Aorta (tissue), 5 donors: ENCODE measurements around the gene CETP. TPM values are rescaled to one million over a fixed set of nuclear protein-coding genes. Genes with fewer than 3 reads are reported as not detected.

Experiments
- ATAC-seq: fragments of 200-7000 bp; cut with Tn5 transposase; one replicate; pipeline ENCODE4 v1.9.1; 2022; ENCODE audit warnings: moderate library complexity; ENCODE audit not compliant: low FRiP score
- DNase-seq, 2 donors: peaks; one replicate each; pipeline ENCODE4 v3.0.0-alpha.2; 2020
- H3K27ac ChIP-seq, 2 donors: one replicate each; pipeline ENCODE4 v1.5.1; 2013; ENCODE audit warnings: low read length in 2 of 2, mild to moderate bottlenecking in 2 of 2, moderate library complexity in 2 of 2, control low read depth in 1 of 2, inconsistent platforms in 1 of 2, low read depth in 1 of 2
- H3K27me3 ChIP-seq, 2 donors: one replicate each; pipeline ENCODE4 v1.6.1; 2013; ENCODE audit warnings: control low read depth in 1 of 2, low read length in 1 of 2, mild to moderate bottlenecking in 1 of 2, moderate library complexity in 1 of 2; ENCODE audit not compliant: insufficient read depth in 2 of 2, control insufficient read depth in 1 of 2
- H3K36me3 ChIP-seq, 2 donors: one replicate each; pipeline ENCODE4 v1.6.1; 2013; ENCODE audit warnings: control low read depth in 1 of 2, low read length in 1 of 2, mild to moderate bottlenecking in 1 of 2; ENCODE audit not compliant: insufficient read depth in 2 of 2, control insufficient read depth in 1 of 2
- H3K4me1 ChIP-seq, 2 donors: one replicate each; pipeline ENCODE4 v1.6.1; 2013; ENCODE audit warnings: low read length in 2 of 2, control low read depth in 1 of 2, mild to moderate bottlenecking in 1 of 2, moderate library complexity in 1 of 2; ENCODE audit not compliant: insufficient read depth in 2 of 2, control insufficient read depth in 1 of 2
- H3K4me3 ChIP-seq, 2 donors: one replicate each; pipeline ENCODE4 v1.5.1; 2013; ENCODE audit warnings: low read length in 2 of 2, control low read depth in 1 of 2, mild to moderate bottlenecking in 1 of 2
- H3K9me3 ChIP-seq: one replicate; pipeline ENCODE4 v1.6.1; 2013; ENCODE audit warnings: mild to moderate bottlenecking, low read length; ENCODE audit not compliant: control insufficient read depth
- WGBS, 2 donors: extraction: QIAGEN DNeasy Blood & Tissue Kit; methylation state at CpG; one replicate each; pipeline ENCODE4 v1.1.7; 2013; 5-methylcytosine and 5-hydroxymethylcytosine counted together
- intact Hi-C, 2 donors: fragments of 100-400 bp; cut with DNase I; formaldehyde crosslinking; loops; one replicate each; pipeline versions ENCODE4 v1.14.2 to v1.15.0; 2022
- polyA plus RNA-seq, 2 donors: library from polyadenylated mRNA; stranded (reverse); fragments of 200-250 nt; gene quantifications; one replicate each; pipeline ENCODE4 v1.2.3, GENCODE V29; 2013
- total RNA-seq, 2 donors: library from RNA; stranded (reverse); fragmentation: NEBNext Ultra II Directional; extraction: Animal tissue kit (Norgen Biotek cat#: 25700); gene quantifications; one replicate each; pipeline ENCODE4 v1.2.1, GENCODE V29; 2021
- donor health status: healthy with polysubstance abuse.
- donor health status: Bipolar disorder and iron deficiency.
- donor health status: DM: no; HTN: no; CAD: no.
- donor health status: DM: no; HTN: no; CAD: no.
- donor health status: DM: yes; HTN: yes; CAD: no.

The CETP gene
- total and polyA plus RNA-seq, 4 donors, result 0.49 to 1.3 TPM; not detected in 2

GRCh38 chr16:56950051-56950450 lies 11.7 kb upstream of the CETP start:
- ATAC-seq (no peak), DNase-seq (peak in 1 of 2 donors; percentile 56)
- no peaks in the 10 kb centered on the region for H3K4me1 ChIP-seq
- H3K27ac ChIP-seq, result no peak overlapping the region
- no peak overlapping the region for H3K4me3 ChIP-seq
- no peaks in the 10 kb centered on the region for H3K27me3 ChIP-seq
- 79 to 90% methylated on average over 4 of the region's 4 CpGs for WGBS, 2 donors
- H3K36me3 ChIP-seq, result no peaks in the 10 kb centered on the region
- intact Hi-C loops, result loop anchor here (5.0 kb wide), 1 partner anchor 83 kb away; the partner anchor contains the start of gene SLC12A3 (in 2 of the 2)
- no peaks in the 10 kb centered on the region for H3K9me3 ChIP-seq

GRCh38 chr16:56950455-56950854 lies 11.3 kb upstream of the CETP start:
- no peak overlapping the region for H3K4me3 ChIP-seq
- WGBS, 2 donors, result 82 to 90% methylated on average over 7 of the region's 7 CpGs
- no peak for DNase-seq
- no peaks in the 10 kb centered on the region for H3K4me1 ChIP-seq
- no peaks in the 10 kb centered on the region for H3K9me3 ChIP-seq
- intact Hi-C loops, result loop anchor here (5.0 kb wide), 1 partner anchor 83 kb away; the partner anchor contains the start of gene SLC12A3 (in 2 of the 2)
- no peak for ATAC-seq
- H3K27me3 ChIP-seq, result no peaks in the 10 kb centered on the region
- H3K36me3 ChIP-seq, result no peaks in the 10 kb centered on the region
- H3K27ac ChIP-seq, result no peak overlapping the region

GRCh38 chr16:56950881-56951771 lies 10.6 kb upstream of the CETP start:
- 60 to 67% methylated on average over 15 of the region's 15 CpGs for WGBS, 2 donors

GRCh38 chr16:56953006-56953405 lies 8.7 kb upstream of the CETP start:
- H3K27ac ChIP-seq, result no peak overlapping the region
- no peak overlapping the region for H3K4me3 ChIP-seq
- no peaks in the 10 kb centered on the region for H3K36me3 ChIP-seq
- no peaks in the 10 kb centered on the region for H3K27me3 ChIP-seq
- WGBS, 2 donors, result 77 to 88% methylated on average over 6 of the region's 6 CpGs
- DNase-seq (peak in 1 of 2 donors; percentile 51), ATAC-seq (no peak)
- H3K4me1 ChIP-seq, result no peaks in the 10 kb centered on the region
- H3K9me3 ChIP-seq, result no peaks in the 10 kb centered on the region
- intact Hi-C loops, result loop anchor here (5.0 kb wide), 1 partner anchor 86 kb away; the partner anchor contains the start of gene SLC12A3 (in 2 of the 2)

More at GRCh38 chr16:56950881-56951771, 10.6 kb upstream of the CETP start:
- Histone ChIP-seq H3K27me3 (no peaks in the 10 kb centered on the region), H3K36me3 (no peaks in the 10 kb centered on the region), H3K4me1 (no peaks in the 10 kb centered on the region), H3K4me3 (no peak overlapping the region), H3K9me3 (no peaks in the 10 kb centered on the region), H3K27ac (no peak overlapping the region)
- intact Hi-C loops, result loop anchor here (5.0 kb wide), 1 partner anchor 84 kb away; the partner anchor contains the start of gene SLC12A3 (in 2 of the 2)
- DNase-seq (peak; percentile 80 to 83), ATAC-seq (peak; percentile 64)

- no peak for ATAC-seq
These were observed 5.7 kb upstream of the CETP start for GRCh38 chr16:56956076-56956475.

GRCh38 chr16:56956756-56957155 lies 5.0 kb upstream of the CETP start:
- no peak overlapping the region for H3K27ac ChIP-seq
- H3K9me3 ChIP-seq, result no peaks in the 10 kb centered on the region
- intact Hi-C loops, result no loop called here
- no peaks in the 10 kb centered on the region for H3K27me3 ChIP-seq
- peak in 1 of 2 donors; percentile 6 for DNase-seq
- ATAC-seq, result no peak
- H3K36me3 ChIP-seq, result no peaks in the 10 kb centered on the region
- WGBS, 2 donors, result 61 to 67% methylated on average over 4 of the region's 4 CpGs
- H3K4me1 ChIP-seq, result no peaks in the 10 kb centered on the region
- no peak overlapping the region for H3K4me3 ChIP-seq

More at GRCh38 chr16:56956076-56956475, 5.7 kb upstream of the CETP start:
- Histone ChIP-seq H3K9me3 (no peaks in the 10 kb centered on the region), H3K4me3 (no peak overlapping the region), H3K36me3 (no peaks in the 10 kb centered on the region), H3K27ac (no peak overlapping the region), H3K27me3 (no peaks in the 10 kb centered on the region), H3K4me1 (no peaks in the 10 kb centered on the region)
- WGBS, 2 donors, result 88 to 89% methylated on average over 4 of the region's 4 CpGs
- intact Hi-C loops, result no loop called here
- no peak for DNase-seq

GRCh38 chr16:56960681-56961281 lies 969 bp upstream of the CETP start:
- intact Hi-C loops, result loop anchor here (10.0 kb wide), 1 partner anchor 84 kb away; no protein-coding TSS in a partner anchor
- Histone ChIP-seq H3K9me3 (no peaks in the 10 kb centered on the region), H3K27ac (no peak overlapping the region), H3K4me1 (no peaks in the 10 kb centered on the region), H3K27me3 (no peaks in the 10 kb centered on the region), H3K36me3 (no peaks in the 10 kb centered on the region), H3K4me3 (no peak overlapping the region)
- WGBS, 2 donors, result 56 to 65% methylated on average over 13 of the region's 13 CpGs
- ATAC-seq, result no peak
- peak; percentile 41 to 66 for DNase-seq

- no peaks in the 10 kb centered on the region for H3K9me3 ChIP-seq
- ATAC-seq, result no peak
- no peaks in the 10 kb centered on the region for H3K36me3 ChIP-seq
- H3K4me1 ChIP-seq, result no peaks in the 10 kb centered on the region
- no peaks in the 10 kb centered on the region for H3K27me3 ChIP-seq
- intact Hi-C loops, result loop anchor here (10.0 kb wide), 1 partner anchor 83 kb away; no protein-coding TSS in a partner anchor
- no peak overlapping the region for H3K4me3 ChIP-seq
- 14 to 17% methylated on average over 3 of the region's 3 CpGs for WGBS, 2 donors
- H3K27ac ChIP-seq, result no peak overlapping the region
- DNase-seq, result no peak
These were observed 364 bp upstream of the CETP start for GRCh38 chr16:56961386-56961785.
